H1 (cell line): ENCODE measurements around the gene SPEM3. TPM values are rescaled to one million over a fixed set of nuclear protein-coding genes. Genes with fewer than 3 reads are reported as not detected.

ENCODE experiments used
- CTCF ChIA-PET: fragments of 300-600 bp; sonication (Branson Sonifier 250); formaldehyde crosslinking; loops from one replicate; lab custom pipeline; 2021; ENCODE audit not compliant: partially characterized antibody; lab: Charles Lee
- POLR2A ChIA-PET: fragments of 300-600 bp; sonication (Branson Sonifier 250); formaldehyde crosslinking; loops from one replicate; lab custom pipeline; 2021; ENCODE audit warnings: inconsistent platforms; ENCODE audit not compliant: partially characterized antibody; lab: Charles Lee
- DNase-seq, 2 experiments: peaks; one replicate each; pipeline versions ENCODE4 v3.0.0 to v3.0.0-alpha.2; 2010 to 2022; ENCODE audit warnings: low spot score in 2 of 2, low read depth in 1 of 2, mixed read lengths in 1 of 2
- FAIRE-seq: peaks from 2 replicates; lab custom pipeline; 2011; peaks lifted over from hg19 to GRCh38; lab: Jason Lieb, UNC
- H2AFZ ChIP-seq: 2 replicates; pipeline ENCODE4 v1.8.1; 2012; ENCODE audit warnings: low read length, inconsistent platforms
- H2AK5ac ChIP-seq: 2 replicates; pipeline ENCODE4 v1.6.1; 2013; ENCODE audit warnings: low read depth, low read length
- H2BK120ac ChIP-seq: replicated peaks from 2 replicates; pipeline ENCODE3; 2013; ENCODE audit warnings: low read depth, low read length, inconsistent platforms
- H2BK12ac ChIP-seq: 2 replicates; pipeline ENCODE4 v1.6.1; 2013; ENCODE audit warnings: low read depth, low read length
- H2BK15ac ChIP-seq: 2 replicates; pipeline ENCODE4 v1.6.1; 2013; ENCODE audit warnings: low read length
- H2BK20ac ChIP-seq: 2 replicates; pipeline ENCODE4 v1.6.1; 2013; ENCODE audit warnings: low read length
- H2BK5ac ChIP-seq: 2 replicates; pipeline ENCODE4 v1.6.1; 2013; ENCODE audit warnings: low read depth, low read length
- H3K14ac ChIP-seq: 2 replicates; pipeline ENCODE4 v1.6.1; 2013; ENCODE audit warnings: inconsistent platforms; ENCODE audit not compliant: insufficient read length
- H3K18ac ChIP-seq: 2 replicates; pipeline ENCODE4 v1.6.1; 2013; ENCODE audit warnings: low read length; ENCODE audit errors: extremely low read depth
- H3K23ac ChIP-seq: 2 replicates; pipeline ENCODE4 v1.6.1; 2013; ENCODE audit warnings: inconsistent platforms; ENCODE audit not compliant: insufficient read length
- H3K23me2 ChIP-seq: 2 replicates; pipeline ENCODE4 v1.6.1; 2013; ENCODE audit warnings: low read depth, low read length
- H3K27ac ChIP-seq: 2 replicates; pipeline ENCODE4 v1.6.1; 2011; ENCODE audit warnings: low read depth, low read length, inconsistent platforms
- H3K27me3 ChIP-seq, 4 experiments: replicated peaks in 1 of 4; 1 replicate in 1 of 4; 2 replicates in 3 of 4; pipeline versions ENCODE4 v1.6.1 to v1.8.1; 2011 to 2013; ENCODE audit warnings: low read length in 3 of 4, mild to moderate bottlenecking in 3 of 4, inconsistent platforms in 2 of 4, mixed read lengths in 2 of 4, moderate library complexity in 1 of 4; ENCODE audit not compliant: control insufficient read depth in 3 of 4, insufficient read depth in 3 of 4; ENCODE audit errors: extremely low read depth in 1 of 4
- H3K36me3 ChIP-seq, 4 experiments: 2 replicates each; pipeline versions ENCODE4 v1.6.1 to v1.8.1; 2011 to 2013; ENCODE audit warnings: mild to moderate bottlenecking in 4 of 4, low read length in 3 of 4, moderate library complexity in 2 of 4, control low read depth in 1 of 4, inconsistent platforms in 1 of 4; ENCODE audit not compliant: insufficient read depth in 4 of 4, control insufficient read depth in 2 of 4
- H3K4ac ChIP-seq: replicated peaks from 2 replicates; pipeline ENCODE3; 2013; ENCODE audit warnings: low read length, low read depth, mixed read lengths, inconsistent platforms; ENCODE audit not compliant: insufficient read length
- H3K4me1 ChIP-seq, 4 experiments: replicated peaks in 1 of 4; 1 replicate in 1 of 4; 2 replicates in 3 of 4; pipeline versions ENCODE4 v1.6.1 to v1.8.1; 2011 to 2013; ENCODE audit warnings: low read length in 3 of 4, inconsistent platforms in 2 of 4, mixed read lengths in 1 of 4; ENCODE audit not compliant: insufficient read depth in 4 of 4, control insufficient read depth in 3 of 4
- H3K4me2 ChIP-seq, 2 experiments: 2 replicates each; pipeline versions ENCODE4 v1.6.1 to v1.8.1; 2011 to 2013; ENCODE audit warnings: low read depth in 2 of 2, low read length in 2 of 2, control low read depth in 1 of 2, inconsistent platforms in 1 of 2, mild to moderate bottlenecking in 1 of 2; ENCODE audit not compliant: insufficient read depth in 1 of 2
- H3K4me3 ChIP-seq, 4 experiments: fragments of 200-600, 300-600 bp in 1 of 4; sonication (generic), shearing (Covaris generic), sonication (Bioruptor Twin) in 1 of 4; 2 replicates each; pipeline versions ENCODE4 v1.5.1 to v1.8.1; 2011 to 2016; ENCODE audit warnings: low read length in 4 of 4, low read depth in 3 of 4, control low read depth in 2 of 4, inconsistent platforms in 2 of 4, mild to moderate bottlenecking in 2 of 4, mixed read lengths in 1 of 4, moderate library complexity in 1 of 4; ENCODE audit not compliant: insufficient read depth in 2 of 4; ENCODE audit errors: extremely low read depth in 1 of 4
- H3K56ac ChIP-seq: replicated peaks from 2 replicates; pipeline ENCODE3; 2013; ENCODE audit warnings: low read depth, mild to moderate bottlenecking, mixed read lengths, low read length, inconsistent platforms; ENCODE audit not compliant: insufficient read length
- H3K79me1 ChIP-seq: 2 replicates; pipeline ENCODE4 v1.6.1; 2013; ENCODE audit warnings: low read depth, low read length, control low read depth
- H3K79me2 ChIP-seq, 2 experiments: 2 replicates each; pipeline versions ENCODE4 v1.6.1 to v1.8.1; 2012 to 2013; ENCODE audit warnings: low read length in 2 of 2, mild to moderate bottlenecking in 2 of 2, inconsistent platforms in 1 of 2; ENCODE audit not compliant: insufficient read depth in 2 of 2, control insufficient read depth in 1 of 2
- H3K9ac ChIP-seq, 4 experiments: replicated peaks in 1 of 4; 1 replicate in 1 of 4; 2 replicates in 3 of 4; pipeline versions ENCODE4 v1.6.1 to v1.8.1; 2011 to 2013; ENCODE audit warnings: low read depth in 3 of 4, low read length in 3 of 4, control low read depth in 2 of 4, mild to moderate bottlenecking in 2 of 4, moderate library complexity in 2 of 4, inconsistent platforms in 1 of 4; ENCODE audit errors: extremely low read depth in 1 of 4
- H3K9me3 ChIP-seq, 2 experiments: 2 replicates each; pipeline versions ENCODE4 v1.6.1 to v1.8.1; 2012 to 2013; ENCODE audit warnings: mild to moderate bottlenecking in 2 of 2, moderate library complexity in 2 of 2, control low read depth in 1 of 2, inconsistent platforms in 1 of 2, low read depth in 1 of 2, low read length in 1 of 2, mixed read lengths in 1 of 2; ENCODE audit not compliant: insufficient read depth in 2 of 2
- H4K20me1 ChIP-seq, 2 experiments: replicated peaks in 1 of 2; 2 replicates each; pipeline versions ENCODE3 to v1.8.1; 2011 to 2013; ENCODE audit warnings: inconsistent platforms in 2 of 2, low read length in 2 of 2, mild to moderate bottlenecking in 1 of 2; ENCODE audit not compliant: insufficient read depth in 2 of 2, control insufficient read depth in 1 of 2
- H4K5ac ChIP-seq: 2 replicates; pipeline ENCODE4 v1.6.1; 2013; ENCODE audit warnings: low read length, low read depth, mixed read lengths, inconsistent platforms; ENCODE audit not compliant: insufficient read length
- H4K8ac ChIP-seq: 2 replicates; pipeline ENCODE4 v1.8.0; 2013; ENCODE audit warnings: mild to moderate bottlenecking, moderate library complexity, low read length, inconsistent platforms; ENCODE audit not compliant: insufficient read depth; ENCODE audit errors: extremely low read depth
- H4K91ac ChIP-seq: replicated peaks from 2 replicates; pipeline ENCODE3; 2013; ENCODE audit warnings: low read length, mixed read lengths, inconsistent platforms; ENCODE audit not compliant: insufficient read length
- ATF3 ChIP-seq: IDR thresholded peaks from 2 replicates; pipeline ENCODE4 v1.6.1; 2011; ENCODE audit warnings: low read depth, mild to moderate bottlenecking, low read length; ENCODE audit not compliant: insufficient read depth
- BRCA1 ChIP-seq: IDR thresholded peaks from 2 replicates; pipeline ENCODE4 v1.6.1; 2012; ENCODE audit warnings: low read depth, low read length, improper control_type of control experiment
- CHD1 ChIP-seq: IDR thresholded peaks from 2 replicates; pipeline ENCODE4 v1.6.1; 2012; ENCODE audit warnings: low read depth, low read length, improper control_type of control experiment
- CHD2 ChIP-seq: IDR thresholded peaks from 2 replicates; pipeline ENCODE4 v1.6.1; 2012; ENCODE audit warnings: low read length, improper control_type of control experiment
- CREB1 ChIP-seq: IDR thresholded peaks from 2 replicates; pipeline ENCODE4 v1.6.1; 2012; ENCODE audit warnings: inconsistent platforms
- EP300 ChIP-seq, 2 experiments: IDR thresholded peaks; 1 replicate in 1 of 2; 2 replicates in 1 of 2; pipeline ENCODE4 v1.6.1; 2011 to 2012; ENCODE audit warnings: low read depth in 2 of 2, low read length in 2 of 2, mild to moderate bottlenecking in 2 of 2, borderline replicate concordance in 1 of 2, inconsistent platforms in 1 of 2, moderate library complexity in 1 of 2
- GABPA ChIP-seq: IDR thresholded peaks from 2 replicates; pipeline ENCODE4 v1.6.1; 2011; ENCODE audit warnings: mild to moderate bottlenecking, low read length, moderate library complexity, borderline replicate concordance; ENCODE audit not compliant: insufficient read depth
- RNF2 ChIP-seq: fragments of 200-900, 300-1000 bp; sonication (generic); IDR thresholded peaks from 2 replicates; pipeline ENCODE4 v1.7.1; 2016; ENCODE audit warnings: borderline replicate concordance, low read depth, mild to moderate bottlenecking, antibody characterized with exemption, low read length; ENCODE audit not compliant: poor library complexity, severe bottlenecking; ENCODE audit errors: missing control alignments
- SAP30 ChIP-seq: fragments of 300-600 bp; sonication (generic); IDR thresholded peaks from 2 replicates; pipeline ENCODE4 v1.7.1; 2012; ENCODE audit warnings: low read length, moderate library complexity, mild to moderate bottlenecking, inconsistent platforms; ENCODE audit not compliant: insufficient read depth, insufficient replicate concordance
- SP4 ChIP-seq: IDR thresholded peaks from 2 replicates; pipeline ENCODE4 v1.6.1; 2012; ENCODE audit warnings: low read length, inconsistent platforms
- USF2 ChIP-seq: IDR thresholded peaks from 2 replicates; pipeline ENCODE4 v1.6.1; 2011; ENCODE audit warnings: low read length, improper control_type of control experiment
- YY1 ChIP-seq: IDR thresholded peaks from 2 replicates; pipeline ENCODE4 v1.6.1; 2011; ENCODE audit warnings: low read depth, mild to moderate bottlenecking, low read length
- WGBS, 2 experiments: shearing (Covaris generic) in 1 of 2; methylation state at CpG; one replicate each; pipeline versions ENCODE4 v1.1.6 to v1.1.7; 2013 to 2015; ENCODE audit warnings: low lambda C conversion rate in 2 of 2, mixed read lengths in 2 of 2, inconsistent platforms in 1 of 2, low coverage in 1 of 2, missing lambda C conversion rate in 1 of 2; ENCODE audit not compliant: insufficient replicate concordance in 2 of 2, insufficient coverage in 1 of 2, insufficient read length in 1 of 2; ENCODE audit errors: extremely low coverage in 1 of 2, missing lambda C conversion rate in 1 of 2; 5-methylcytosine and 5-hydroxymethylcytosine counted together
- polyA plus RNA-seq, 7 experiments: library from polyadenylated mRNA; depleted of rRNA in 3 of 7; stranded (reverse) in 5 of 7; unstranded in 2 of 7; fragments of >200 nt in 5 of 7; fragments of 200-250 nt in 2 of 7; gene quantifications; 1 replicate in 5 of 7; 2 replicates in 1 of 7; 4 replicates in 1 of 7; pipeline versions ENCODE4 v1.2.1 to v1.2.3, GENCODE V29; 2011 to 2013; ENCODE audit warnings: missing spikeins in 2 of 7, mixed read lengths in 2 of 7
- total RNA-seq: library from RNA; stranded (reverse); fragmentation: NEBNext Ultra II Directional; extraction: Animal tissue kit (Norgen Biotek cat#: 25700); gene quantifications from 2 replicates; pipeline ENCODE4 v1.2.1, GENCODE V29; 2021

The SPEM3 gene
- total and polyA plus RNA-seq, 2 of the 8 experiments (the other 6 are each of a cell fraction or from before 2014, with no cell fraction given) = 0.02 TPM; not detected in 1

- 89% methylated on average over 3 of the region's 3 CpGs; no CpG with 5 or more reads in 1 of the 2 experiments for WGBS, 2 experiments
- H3K36me3 ChIP-seq = peaks cover 0 to 3% (median under 1%) of the 10 kb centered on the region in 4 experiments; a peak in 3 of 8 replicates
- no peaks in the 10 kb centered on the region for H3K4me1 ChIP-seq
- no peak for DNase-seq
- H2BK20ac ChIP-seq = no peak overlapping the region
- H4K5ac ChIP-seq = no peak overlapping the region
- no peak overlapping the region for H3K4me2 ChIP-seq
- H3K79me2 ChIP-seq = no peaks in the 10 kb centered on the region; a peak in 1 of 4 replicates
- no peak overlapping the region for H3K9ac ChIP-seq
- H3K4me3 ChIP-seq = no peak overlapping the region
- CTCF ChIA-PET = interaction anchor here (1.0 to 1.6 kb wide), 3 partner anchors 13 to 48 kb away, joined by 3 read pairs; no protein-coding TSS in a partner anchor
- H3K4ac ChIP-seq = no peak overlapping the region
- H4K91ac ChIP-seq = no peak overlapping the region
- H2BK15ac ChIP-seq = no peak overlapping the region
- no peak for FAIRE-seq
- H3K23me2 ChIP-seq = no peaks in the 10 kb centered on the region
- no peak overlapping the region for H3K18ac ChIP-seq
- peaks cover 0 to 1% of the 10 kb centered on the region in 2 experiments for H4K20me1 ChIP-seq
- no peak overlapping the region for H2AK5ac ChIP-seq
- H4K8ac ChIP-seq = no peak overlapping the region
- no peak overlapping the region for H3K14ac ChIP-seq
- no peak overlapping the region for H3K27ac ChIP-seq
- no peak overlapping the region for H2BK5ac ChIP-seq
- H3K79me1 ChIP-seq = peaks cover 2% of the 10 kb centered on the region
- POLR2A ChIA-PET = interaction anchor here (0.8 to 13.8 kb wide), 5 partner anchors 14 to 116 kb away, joined by 3 to 200 read pairs (median 4); partner anchors contain the start of genes POLR2A, SLC35G6 and ZBTB4
- H3K9me3 ChIP-seq = no peaks in the 10 kb centered on the region
- H2BK120ac ChIP-seq = no peak overlapping the region
- no peaks in the 10 kb centered on the region for H3K27me3 ChIP-seq
- H2BK12ac ChIP-seq = no peak overlapping the region
- H3K23ac ChIP-seq = no peak overlapping the region
- H3K56ac ChIP-seq = no peak overlapping the region
- no peak overlapping the region for H2AFZ ChIP-seq
- no peak for TF ChIP-seq USF2
- no peak for TF ChIP-seq SP4
- no peak for TF ChIP-seq YY1
- TF ChIP-seq CHD2 = no peak
- TF ChIP-seq BRCA1 = no peak
- no peak for TF ChIP-seq RNF2
- no peak for TF ChIP-seq SAP30
- no peak for TF ChIP-seq CREB1
- TF ChIP-seq ATF3 = no peak
- TF ChIP-seq EP300 (IDR thresholded peaks at IDR 0.05; ENCODE audit: borderline replicate concordance in 1 of 2, low read depth in 2 of 2, low read length in 2 of 2) = no peak
- TF ChIP-seq CHD1 = no peak
- no peak for TF ChIP-seq GABPA
Observed at GRCh38 chr17:7467498-7467897, 38.8 kb downstream of the SPEM3 start.
